Measurements from ENCODE around the gene ZNF79. TPM values are rescaled to one million over a fixed set of nuclear protein-coding genes. Genes with fewer than 3 reads are reported as not detected.
A peak's percentile ranks its signal among the peaks of the same experiment; 100 is the strongest.

Gene ZNF79
- total and polyA plus RNA-seq, 7 donors, result 2.7 to 10.7 (median 6.0) TPM

DNA sequence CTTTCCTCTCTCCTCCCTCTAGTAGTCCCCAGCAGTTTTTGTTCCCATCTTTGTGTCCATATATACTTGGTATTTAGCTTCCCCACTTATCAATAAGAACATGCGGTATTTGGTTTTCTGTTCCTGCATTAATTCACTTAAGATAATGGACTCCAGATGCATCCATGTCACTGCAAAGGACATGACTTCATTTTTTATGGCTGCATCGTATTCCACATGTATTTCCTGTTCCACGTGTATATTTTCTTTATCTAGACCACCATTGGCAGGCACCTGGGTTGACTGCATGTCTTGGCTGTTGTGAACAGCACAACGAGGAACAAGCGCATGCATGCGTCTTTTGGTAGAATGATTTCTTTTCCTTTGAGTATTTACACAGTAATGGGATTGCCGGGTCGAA, 6.2 kb downstream of the ZNF79 start:
- no peaks in the 10 kb centered on the region for H3K9me3 ChIP-seq
- no peak for DNase-seq
- H3K27ac ChIP-seq, result no peak overlapping the region
- TF ChIP-seq, protein P1, sequence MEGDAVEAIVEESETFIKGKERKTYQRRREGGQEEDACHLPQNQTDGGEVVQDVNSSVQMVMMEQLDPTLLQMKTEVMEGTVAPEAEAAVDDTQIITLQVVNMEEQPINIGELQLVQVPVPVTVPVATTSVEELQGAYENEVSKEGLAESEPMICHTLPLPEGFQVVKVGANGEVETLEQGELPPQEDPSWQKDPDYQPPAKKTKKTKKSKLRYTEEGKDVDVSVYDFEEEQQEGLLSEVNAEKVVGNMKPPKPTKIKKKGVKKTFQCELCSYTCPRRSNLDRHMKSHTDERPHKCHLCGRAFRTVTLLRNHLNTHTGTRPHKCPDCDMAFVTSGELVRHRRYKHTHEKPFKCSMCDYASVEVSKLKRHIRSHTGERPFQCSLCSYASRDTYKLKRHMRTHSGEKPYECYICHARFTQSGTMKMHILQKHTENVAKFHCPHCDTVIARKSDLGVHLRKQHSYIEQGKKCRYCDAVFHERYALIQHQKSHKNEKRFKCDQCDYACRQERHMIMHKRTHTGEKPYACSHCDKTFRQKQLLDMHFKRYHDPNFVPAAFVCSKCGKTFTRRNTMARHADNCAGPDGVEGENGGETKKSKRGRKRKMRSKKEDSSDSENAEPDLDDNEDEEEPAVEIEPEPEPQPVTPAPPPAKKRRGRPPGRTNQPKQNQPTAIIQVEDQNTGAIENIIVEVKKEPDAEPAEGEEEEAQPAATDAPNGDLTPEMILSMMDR (IDR thresholded peaks at IDR 0.05), result no peak
- no peak overlapping the region for H3K4me3 ChIP-seq
- intact Hi-C loops (cut with DNase I), result no loop called here
- H3K4me1 ChIP-seq, result peaks cover 23% of the 10 kb centered on the region
- ATAC-seq, result no peak
- no peaks in the 10 kb centered on the region for H3K27me3 ChIP-seq (ENCODE audit: insufficient read depth in 3 of 3, low read length in 2 of 3)
- H3K36me3 ChIP-seq (ENCODE audit: insufficient read depth in 1 of 2, low read depth in 1 of 2), result peaks cover 8 to 67% of the 10 kb centered on the region in 2 donors
- WGBS, 3 donors, result 93 to 96% (median 94%) methylated on average over 8 of the region's 8 CpGs

DNA sequence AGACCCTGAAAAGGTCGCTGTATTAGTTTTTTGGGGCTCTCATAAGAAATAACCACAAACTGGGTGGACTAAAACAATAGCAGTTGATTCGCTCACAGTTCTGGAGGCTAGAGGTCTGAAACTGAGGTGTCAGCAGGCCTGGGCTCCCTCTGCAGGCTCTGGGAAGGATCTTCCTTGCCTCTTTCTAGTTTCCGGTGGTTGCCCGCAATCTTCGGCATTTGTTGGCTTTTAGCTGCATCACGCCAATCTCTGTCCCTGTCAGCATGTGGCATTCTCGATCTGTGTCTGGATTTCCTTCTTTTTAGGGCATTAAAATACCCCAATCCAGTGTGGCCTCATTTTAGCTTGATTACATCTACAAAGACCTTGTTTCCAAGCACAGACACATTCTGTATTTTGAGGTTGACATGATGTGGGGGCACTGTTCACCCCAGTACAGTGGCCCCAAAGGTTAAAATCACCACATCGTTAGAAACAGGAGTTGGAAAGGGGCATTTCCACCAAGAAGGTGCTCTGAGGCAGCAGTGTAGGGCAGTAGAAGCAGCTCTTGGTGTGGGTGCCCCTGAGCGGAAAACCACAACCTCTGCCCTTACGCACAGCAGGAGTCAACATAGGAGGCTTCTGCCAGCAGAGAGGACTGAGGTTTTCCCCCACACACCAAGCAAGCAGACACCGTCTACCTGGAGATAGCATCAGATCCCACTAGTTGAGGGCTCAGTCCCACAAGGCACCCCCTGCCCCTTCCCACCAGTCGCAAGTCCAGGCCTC, 13.5 kb downstream of the ZNF79 start:
- intact Hi-C loops (cut with DNase I), result no loop called here
- Histone ChIP-seq H3K27ac (no peak overlapping the region), H3K4me3 (no peak overlapping the region), H3K27me3 (ENCODE audit: insufficient read depth in 3 of 3, low read length in 2 of 3) (no peaks in the 10 kb centered on the region), H3K9me3 (no peaks in the 10 kb centered on the region), H3K4me1 (no peaks in the 10 kb centered on the region), H3K36me3 (ENCODE audit: insufficient read depth in 1 of 2, low read depth in 1 of 2) (peaks cover 12 to 100% of the 10 kb centered on the region in 2 donors)
- DNase-seq, result no peak
- ATAC-seq, result no peak
- TF ChIP-seq, protein P1 (IDR thresholded peaks at IDR 0.05), result no peak
- WGBS, 3 donors, result 85 to 90% (median 86%) methylated on average over 12 of the region's 12 CpGs

DNA sequence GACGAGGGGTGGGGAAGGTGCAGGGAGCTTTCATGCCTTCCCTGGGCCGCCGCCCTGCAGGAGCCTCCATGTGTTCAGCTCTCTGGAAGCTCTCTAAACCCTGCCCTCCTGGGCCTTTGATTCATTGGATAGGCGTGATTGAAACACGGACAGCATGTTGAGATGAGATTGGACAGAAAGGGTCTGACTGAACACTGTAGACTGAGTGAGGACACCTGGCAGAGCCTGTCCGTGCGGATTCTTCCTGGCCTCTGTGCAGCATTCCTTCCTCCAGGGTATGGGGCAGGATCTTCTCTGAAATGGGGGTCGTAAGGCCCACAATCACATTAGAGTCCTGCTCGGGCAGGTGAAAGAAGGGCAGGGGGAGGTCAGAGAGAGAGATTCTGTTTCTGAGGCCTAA, 14.2 kb downstream of the ZNF79 start:
- WGBS, 3 donors, result 93 to 95% (median 93%) methylated on average over 9 of the region's 9 CpGs
- Histone ChIP-seq H3K36me3 (ENCODE audit: insufficient read depth in 1 of 2, low read depth in 1 of 2) (peaks cover 12 to 100% of the 10 kb centered on the region in 2 donors), H3K27me3 (ENCODE audit: insufficient read depth in 3 of 3, low read length in 2 of 3) (no peaks in the 10 kb centered on the region), H3K9me3 (no peaks in the 10 kb centered on the region), H3K4me1 (no peaks in the 10 kb centered on the region), H3K27ac (no peak overlapping the region), H3K4me3 (no peak overlapping the region)
- TF ChIP-seq, protein P1 (IDR thresholded peaks at IDR 0.05), result no peak
- no peak for DNase-seq
- intact Hi-C loops (cut with DNase I), result no loop called here
- ATAC-seq, result no peak

DNA sequence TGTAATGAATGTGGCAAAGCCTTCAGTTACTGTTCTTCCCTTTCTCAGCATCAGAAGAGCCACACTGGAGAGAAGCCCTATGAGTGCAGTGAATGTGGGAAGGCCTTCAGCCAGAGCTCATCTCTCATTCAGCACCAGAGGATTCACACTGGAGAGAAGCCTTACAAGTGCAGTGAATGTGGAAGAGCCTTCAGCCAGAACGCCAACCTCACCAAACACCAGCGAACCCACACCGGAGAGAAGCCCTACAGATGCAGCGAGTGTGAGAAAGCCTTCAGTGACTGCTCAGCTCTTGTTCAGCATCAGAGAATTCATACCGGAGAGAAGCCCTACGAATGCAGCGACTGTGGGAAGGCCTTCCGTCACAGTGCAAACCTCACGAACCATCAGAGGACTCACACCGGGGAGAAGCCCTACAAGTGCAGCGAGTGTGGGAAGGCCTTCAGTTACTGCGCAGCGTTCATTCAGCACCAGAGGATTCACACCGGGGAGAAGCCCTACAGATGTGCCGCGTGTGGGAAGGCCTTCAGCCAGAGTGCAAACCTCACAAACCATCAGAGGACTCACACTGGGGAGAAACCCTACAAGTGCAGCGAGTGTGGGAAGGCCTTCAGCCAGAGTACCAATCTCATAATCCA, 20.2 kb downstream of the ZNF79 start:
- TF ChIP-seq, protein P1 (IDR thresholded peaks at IDR 0.05), result no peak
- H3K27ac ChIP-seq, result peak overlapping the region; percentile 63
- H3K9me3 ChIP-seq, result peaks cover 3% of the 10 kb centered on the region
- no peaks in the 10 kb centered on the region for H3K27me3 ChIP-seq (ENCODE audit: insufficient read depth in 3 of 3, low read length in 2 of 3)
- WGBS, 3 donors, result 83 to 95% (median 91%) methylated on average over 17 of the region's 17 CpGs
- peaks cover 16% of the 10 kb centered on the region for H3K4me1 ChIP-seq
- peak in 2 of 4 donors; percentile 4 to 6 for ATAC-seq
- DNase-seq, result no peak
- H3K36me3 ChIP-seq (ENCODE audit: insufficient read depth in 1 of 2, low read depth in 1 of 2), result peaks cover 5 to 100% of the 10 kb centered on the region in 2 donors
- no peak overlapping the region for H3K4me3 ChIP-seq
- intact Hi-C loops (cut with DNase I), result no loop called here

All from psoas muscle (tissue), 8 donors.